ENCODE results near the gene DYNLRB2.
A peak's percentile ranks its signal among the peaks of the same experiment; 100 is the strongest.

The DYNLRB2 gene
- total RNA-seq: 0 reads per million in 2 experiments

GRCh38 chr16:80540516-80541305, at the start of gene DYNLRB2:
Gene DYNLRB2, plus strand, starts transcription at chr16:80540993. Its CDS starts 84 bp downstream, at chr16:80541077.
- peak; percentile 86 for DNase-seq (ENCODE audit: low read depth)

DNA sequence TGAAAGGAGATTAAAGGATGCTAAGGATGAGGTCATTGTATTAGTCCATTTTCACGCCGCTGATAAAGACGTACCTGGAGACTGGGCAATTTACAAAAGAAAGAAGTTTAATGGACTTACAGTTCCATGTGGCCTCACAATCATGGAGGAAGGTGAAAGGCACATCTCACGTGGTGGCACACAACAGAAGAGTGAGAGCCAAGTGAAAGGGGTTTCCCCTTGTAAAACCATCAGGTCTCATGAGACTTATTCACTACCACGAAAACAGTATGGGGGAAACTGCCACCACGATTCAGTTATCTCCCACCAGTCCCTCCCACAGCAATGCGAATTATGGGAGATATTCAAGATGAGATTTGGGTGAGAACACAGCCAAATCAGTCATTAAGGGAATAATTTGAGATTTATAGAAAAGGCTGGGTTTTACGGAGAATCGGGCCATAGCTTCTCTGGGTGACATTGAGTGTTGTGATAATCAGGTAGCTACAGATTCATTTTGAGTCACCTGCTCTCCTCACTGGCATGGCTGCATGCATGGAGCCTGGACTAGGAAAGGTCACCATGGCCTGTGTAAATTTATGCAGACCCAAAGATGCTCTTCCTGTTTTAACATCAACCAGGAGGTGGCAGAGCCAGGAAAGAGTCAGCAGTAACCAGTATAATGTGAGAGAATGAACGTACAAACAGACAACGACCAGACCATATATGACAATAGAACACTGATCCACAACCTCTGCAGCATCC, 40.5 kb upstream of the DYNLRB2 start:
- no peak for DNase-seq (ENCODE audit: low read depth)

DNA sequence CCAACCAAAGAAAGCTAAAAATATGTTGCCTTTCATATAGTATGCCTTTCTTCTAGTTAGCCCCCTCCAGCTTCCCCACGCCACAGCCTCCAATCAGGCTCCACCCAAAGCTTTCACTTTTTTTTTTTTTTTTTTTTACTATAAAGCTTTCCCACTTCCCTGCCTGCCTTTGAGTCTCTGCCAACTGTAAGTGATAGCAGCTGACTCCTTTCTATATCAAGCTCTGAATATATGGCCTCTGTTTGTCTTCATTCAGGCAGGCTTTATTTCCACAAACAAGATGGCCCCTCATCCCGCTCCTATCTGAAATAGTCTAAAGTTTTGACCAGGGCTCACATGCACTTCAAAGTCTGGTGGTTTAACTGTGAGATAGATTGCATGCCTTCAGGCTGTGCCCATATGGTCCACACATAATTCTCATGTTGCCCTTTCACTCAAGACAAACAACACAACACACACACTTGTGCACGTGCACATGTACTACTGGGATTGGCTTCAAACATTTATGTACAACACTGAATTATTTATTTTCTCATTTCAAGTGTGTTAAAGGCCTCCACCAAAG, 39.8 kb upstream of the DYNLRB2 start:
- no peak for DNase-seq (ENCODE audit: low read depth)

DNA sequence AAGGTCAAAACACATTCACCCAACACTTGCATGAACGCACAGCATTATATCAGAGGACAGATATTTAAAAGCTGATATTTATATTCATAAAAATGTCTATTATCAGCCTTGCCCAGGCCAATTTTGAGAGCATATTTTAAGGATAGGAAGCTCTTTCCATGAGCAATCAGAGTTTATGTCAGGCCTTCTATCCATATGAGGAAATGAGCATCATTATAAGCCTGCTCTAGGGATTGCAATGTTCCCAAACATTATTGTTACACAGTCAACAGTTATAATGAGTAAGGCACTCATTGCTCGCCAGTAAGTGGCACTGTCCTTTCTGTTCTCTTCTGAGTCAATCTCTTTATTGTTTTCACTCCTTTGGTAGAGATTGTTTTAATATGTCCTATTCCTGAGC, 37.7 kb upstream of the DYNLRB2 start:
- DNase-seq (ENCODE audit: low read depth): no peak

GRCh38 chr16:80507538-80507937, 33.3 kb upstream of the DYNLRB2 start:
- DNase-seq (ENCODE audit: low read depth): no peak

DNA sequence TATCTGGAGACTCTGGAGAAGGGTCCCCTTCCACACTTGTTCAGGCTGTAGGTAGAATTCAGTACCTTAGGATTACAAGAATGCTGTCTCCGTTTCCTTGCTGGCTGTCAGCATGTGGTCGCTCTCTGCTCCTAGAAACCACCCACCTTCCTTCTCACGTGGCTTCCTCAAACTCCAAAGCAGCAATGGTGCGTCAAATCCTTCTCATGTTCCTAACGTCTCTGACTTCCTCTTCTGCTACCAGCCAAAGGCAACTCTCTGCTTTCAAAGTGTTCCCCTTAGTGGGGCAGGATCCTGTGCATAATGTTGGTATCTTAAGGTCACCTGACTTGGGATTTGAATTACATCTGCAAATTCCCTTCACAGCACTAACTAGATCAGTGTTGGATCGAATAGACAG, 30.9 kb upstream of the DYNLRB2 start:
- DNase-seq (ENCODE audit: low read depth): no peak

GRCh38 chr16:80511824-80512592, 28.8 kb upstream of the DYNLRB2 start:
- no peak for DNase-seq (ENCODE audit: low read depth)

DNA sequence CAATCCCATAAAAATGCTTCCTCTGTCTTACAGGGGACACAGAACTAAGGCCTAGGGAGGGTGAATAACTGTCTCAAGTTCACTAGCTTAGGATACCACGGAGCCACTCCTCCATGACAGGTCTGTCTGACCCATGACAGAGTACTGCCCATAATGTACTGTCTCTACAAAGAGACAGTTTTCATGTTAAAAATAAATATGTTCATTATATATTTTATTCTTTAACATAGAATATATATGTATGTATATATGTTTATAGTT, 28.3 kb upstream of the DYNLRB2 start:
- DNase-seq (ENCODE audit: low read depth): no peak

DNA sequence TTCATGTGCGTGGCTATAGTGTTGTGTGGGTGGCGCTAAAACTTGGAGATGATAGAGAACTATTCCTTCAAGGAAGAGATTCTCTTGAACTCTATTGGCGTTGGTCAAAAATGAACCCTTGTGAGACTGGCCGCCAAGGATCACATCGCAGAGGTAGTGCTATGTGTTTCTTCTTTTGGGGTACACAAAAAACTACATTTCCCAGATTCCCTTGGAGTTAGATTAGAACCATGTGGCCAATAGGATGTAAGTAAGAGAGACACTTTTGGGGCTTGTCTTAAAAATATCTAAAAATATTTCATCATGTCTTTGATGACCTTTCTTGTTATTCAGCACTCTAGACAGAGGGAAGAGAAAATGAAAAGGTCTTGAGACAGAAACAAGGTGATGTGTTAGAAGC, 25.4 kb upstream of the DYNLRB2 start:
- DNase-seq (ENCODE audit: low read depth): no peak

DNA sequence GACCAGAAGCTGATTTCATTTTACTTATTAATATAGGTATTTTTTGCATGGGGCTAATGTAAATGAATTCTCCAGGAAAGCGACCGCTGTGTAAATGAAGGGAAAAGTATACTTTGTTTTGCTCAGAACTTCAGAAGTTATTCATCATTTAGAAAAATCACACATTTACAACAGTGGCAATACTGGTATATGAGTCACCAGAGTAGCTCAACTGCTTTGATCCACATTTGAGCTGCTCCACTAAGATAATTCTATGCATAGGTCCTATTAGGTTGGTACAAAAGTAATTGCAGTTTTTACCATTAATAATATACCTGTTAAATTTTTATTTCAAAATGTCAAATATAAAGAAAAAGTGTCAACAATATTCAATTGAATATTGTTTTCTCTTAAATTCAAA, 22.9 kb upstream of the DYNLRB2 start:
- DNase-seq (ENCODE audit: low read depth): no peak

- DNase-seq (ENCODE audit: low read depth): peak; percentile 2
Measured at GRCh38 chr16:80518436-80518835, 22.4 kb upstream of the DYNLRB2 start.

DNA sequence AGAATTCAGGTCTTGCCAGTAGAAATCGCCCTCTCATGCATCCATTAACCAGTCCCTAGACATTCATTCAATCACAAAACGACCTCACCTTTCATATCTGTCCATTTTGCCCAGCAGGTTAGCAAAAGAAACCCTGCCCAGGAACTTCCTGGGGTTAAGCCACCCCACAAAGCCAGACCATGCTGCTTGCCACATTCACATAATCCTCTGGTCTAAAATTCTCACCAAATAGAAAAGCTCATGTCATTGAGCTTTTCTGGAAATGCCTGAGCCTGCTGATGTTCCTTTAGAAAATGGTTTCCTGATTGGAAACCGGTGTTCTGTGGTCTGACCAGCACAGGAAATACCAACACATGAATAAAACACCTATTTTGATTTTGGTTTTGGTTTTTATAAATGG, 21.6 kb upstream of the DYNLRB2 start:
- no peak for DNase-seq (ENCODE audit: low read depth)

DNA sequence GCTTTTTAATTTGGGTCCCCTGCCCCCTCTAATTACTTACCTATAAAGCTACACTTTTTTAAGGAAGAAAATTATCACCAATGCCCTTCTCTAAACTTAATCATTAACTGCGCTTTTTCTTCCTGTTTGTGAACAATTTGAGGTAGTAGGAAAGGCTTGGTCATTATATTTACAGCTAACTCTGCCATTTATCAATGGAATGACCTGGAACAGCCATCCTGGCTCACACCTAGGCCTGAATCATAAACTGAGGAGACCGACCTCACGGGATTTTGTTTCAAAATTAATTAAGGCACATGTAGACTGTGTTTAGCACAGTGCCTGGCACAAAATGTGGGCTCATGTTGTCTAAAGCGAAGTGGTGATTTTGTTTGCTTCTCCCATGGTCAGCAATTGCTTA, 15.4 kb upstream of the DYNLRB2 start:
- no peak for DNase-seq (ENCODE audit: low read depth)

DNA sequence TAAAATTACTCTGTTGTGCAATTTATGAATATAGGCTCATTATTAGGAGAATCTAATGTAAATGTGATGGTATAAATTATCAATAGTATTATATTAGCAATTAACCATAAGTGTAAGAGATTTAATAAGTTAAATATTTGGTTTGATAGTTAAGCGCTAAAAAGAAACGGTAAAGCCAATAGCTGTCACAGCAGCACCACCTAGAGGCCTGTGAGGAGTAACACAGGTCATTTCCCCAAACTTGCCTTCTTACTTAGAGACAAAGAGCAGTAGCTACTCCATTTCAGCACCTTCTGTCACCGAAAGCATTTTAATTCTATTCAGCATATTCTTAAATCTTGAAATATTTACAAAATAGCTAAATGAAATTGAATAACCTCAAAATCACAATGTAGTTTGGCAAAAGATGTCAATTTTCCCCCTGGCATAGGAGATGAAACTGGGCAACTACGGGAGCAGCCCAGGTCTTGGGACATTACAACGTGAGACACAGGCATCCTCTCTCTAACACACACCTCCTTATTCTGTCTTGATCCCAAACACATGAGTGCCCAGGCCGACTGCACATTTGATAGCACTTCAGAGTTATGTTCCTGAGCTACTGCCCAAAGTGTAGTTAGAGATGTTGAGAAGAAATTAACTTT, 14.3 kb upstream of the DYNLRB2 start:
- peak; percentile 43 for DNase-seq (ENCODE audit: low read depth)

DNA sequence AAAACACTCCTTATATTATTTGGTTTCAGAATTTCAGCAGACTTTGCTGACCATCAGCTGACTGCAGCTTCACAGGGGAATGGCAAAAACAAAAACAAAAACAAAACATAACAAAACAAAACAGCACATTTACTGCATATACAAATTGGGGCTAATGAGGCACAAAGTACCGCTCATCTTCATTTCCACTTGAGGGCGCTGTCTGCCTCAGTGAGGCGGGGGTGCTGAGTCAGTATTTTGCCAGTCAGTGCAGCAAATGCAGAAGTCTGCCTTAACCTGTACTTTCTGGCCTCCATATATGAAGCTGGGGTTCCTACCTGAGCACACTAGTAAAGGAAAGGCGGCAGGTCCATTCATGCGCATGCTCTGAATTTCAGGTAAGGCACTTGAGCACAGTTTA, 13.5 kb upstream of the DYNLRB2 start:
- peak; percentile 7 for DNase-seq (ENCODE audit: low read depth)

DNA sequence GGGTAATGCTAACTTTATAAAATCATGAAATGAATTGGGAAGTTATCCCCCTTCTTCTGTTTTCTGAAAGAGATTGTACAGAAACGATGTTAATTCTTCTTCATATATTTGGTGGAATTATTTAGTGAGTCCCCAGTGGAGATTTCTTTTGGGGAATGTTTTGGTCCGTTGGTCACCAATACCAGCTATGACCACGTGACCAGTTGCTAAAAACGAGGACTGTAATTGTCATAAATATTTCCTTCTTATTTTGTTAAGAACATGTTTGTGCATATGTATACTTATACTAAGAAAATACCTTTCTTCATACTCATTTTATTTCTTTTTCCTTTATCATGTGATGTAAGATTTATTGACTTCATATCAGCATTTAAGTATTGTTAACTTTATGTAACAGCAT, 10.3 kb upstream of the DYNLRB2 start:
- DNase-seq (ENCODE audit: low read depth): no peak

- DNase-seq (ENCODE audit: low read depth): no peak
Measured at GRCh38 chr16:80536238-80536637, 4.6 kb upstream of the DYNLRB2 start.

DNA sequence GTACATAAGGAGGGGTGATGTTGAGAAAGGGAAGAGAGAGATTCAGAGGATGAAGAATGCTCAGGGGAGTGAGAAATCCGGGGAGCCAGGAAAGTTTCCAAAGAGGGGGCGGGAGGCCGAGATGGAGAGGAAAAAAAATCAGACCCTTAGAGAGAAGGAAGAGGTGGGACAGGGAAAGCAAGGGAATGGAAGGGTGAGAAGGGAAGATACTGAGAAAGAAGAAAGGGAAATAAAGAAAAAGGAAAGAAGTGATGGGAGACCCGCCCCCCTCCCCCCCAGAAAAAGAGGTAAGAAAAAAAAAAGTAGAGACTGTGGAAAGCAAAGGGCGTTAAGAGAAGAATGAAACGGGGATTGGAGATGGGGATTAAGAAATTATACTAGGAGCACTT, 507 bp downstream of the DYNLRB2 start:
- DNase-seq (ENCODE audit: low read depth): no peak

DNA sequence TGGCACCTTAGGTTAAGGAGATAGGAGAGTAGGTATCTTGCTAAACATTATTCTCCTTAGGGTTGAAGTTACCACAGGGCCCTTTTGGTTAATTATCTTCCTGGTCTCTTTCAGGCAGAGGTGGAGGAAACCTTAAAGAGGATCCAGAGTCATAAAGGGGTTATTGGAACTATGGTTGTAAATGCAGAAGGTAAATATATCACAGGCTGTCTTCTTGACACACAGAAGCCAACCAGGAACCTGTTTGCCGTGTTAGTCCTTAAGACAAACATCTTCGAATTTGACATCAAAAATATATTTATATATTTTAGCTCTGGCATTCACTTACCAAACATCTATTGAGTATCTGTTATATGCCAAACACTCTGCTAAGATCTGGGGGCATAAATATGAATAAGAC, 2.4 kb downstream of the DYNLRB2 start:
- DNase-seq (ENCODE audit: low read depth): no peak

GRCh38 chr16:80544326-80544725, 3.5 kb downstream of the DYNLRB2 start:
- no peak for DNase-seq (ENCODE audit: low read depth)

GRCh38 chr16:80546249-80546648, 5.5 kb downstream of the DYNLRB2 start:
- DNase-seq (ENCODE audit: low read depth): no peak

GRCh38 chr16:80547145-80547544, 6.4 kb downstream of the DYNLRB2 start:
- no peak for DNase-seq (ENCODE audit: low read depth)

Data from T follicular helper cell (primary cell).